GM12865 (cell line): ENCODE measurements around the gene POLDIP2.

Experiments used
- DNase-seq: peaks from one replicate; pipeline ENCODE4 v3.0.0; 2010; ENCODE audit warnings: low read depth
- H3K4me3 ChIP-seq: 2 replicates; pipeline ENCODE4 v1.5.1; 2011; ENCODE audit warnings: mild to moderate bottlenecking, low read depth, low read length, control low read depth
- TF ChIP-seq, protein P1 (sequence below): IDR thresholded peaks from 2 replicates; pipeline ENCODE4 v1.5.1; 2011; ENCODE audit warnings: low read length, control low read depth, low read depth, inconsistent platforms; ENCODE audit not compliant: insufficient read depth; ENCODE audit errors: missing control alignments

POLDIP2 gene

DNA sequence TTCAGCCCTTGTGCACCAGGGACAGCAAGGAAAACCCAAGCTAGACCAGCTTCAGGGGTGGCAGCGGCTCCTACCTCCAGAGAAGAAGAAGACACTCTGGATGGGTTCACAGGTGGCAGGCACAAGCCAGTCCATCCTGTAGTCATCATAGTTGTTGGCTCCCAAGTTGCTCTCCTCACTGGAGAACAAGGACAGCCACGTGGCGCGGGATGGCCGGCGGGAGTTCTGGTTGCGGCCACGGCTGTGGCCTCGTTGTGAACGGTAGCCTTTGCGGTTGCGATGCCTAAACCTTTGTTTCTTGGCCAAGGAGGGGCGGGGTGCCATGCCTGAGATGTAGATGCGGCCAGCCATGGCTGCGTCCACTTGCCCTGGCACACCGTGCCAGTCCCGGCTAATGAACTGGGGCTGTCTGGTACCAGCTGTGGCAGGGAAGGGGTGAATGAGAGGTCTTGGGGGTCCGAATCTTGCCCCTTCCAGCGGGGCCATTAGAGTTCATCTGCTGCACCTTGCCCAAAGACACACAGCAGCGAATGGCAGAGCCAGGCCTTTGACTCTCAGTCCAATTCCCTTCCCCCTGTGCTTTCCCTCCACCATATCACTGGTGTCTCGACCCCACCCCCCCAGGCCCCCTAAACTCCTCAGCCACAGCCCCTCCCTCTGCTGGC lies 10.4 kb upstream of the POLDIP2 start:
- no peak overlapping the region for H3K4me3 ChIP-seq
- no peak for DNase-seq
- TF ChIP-seq, protein P1, sequence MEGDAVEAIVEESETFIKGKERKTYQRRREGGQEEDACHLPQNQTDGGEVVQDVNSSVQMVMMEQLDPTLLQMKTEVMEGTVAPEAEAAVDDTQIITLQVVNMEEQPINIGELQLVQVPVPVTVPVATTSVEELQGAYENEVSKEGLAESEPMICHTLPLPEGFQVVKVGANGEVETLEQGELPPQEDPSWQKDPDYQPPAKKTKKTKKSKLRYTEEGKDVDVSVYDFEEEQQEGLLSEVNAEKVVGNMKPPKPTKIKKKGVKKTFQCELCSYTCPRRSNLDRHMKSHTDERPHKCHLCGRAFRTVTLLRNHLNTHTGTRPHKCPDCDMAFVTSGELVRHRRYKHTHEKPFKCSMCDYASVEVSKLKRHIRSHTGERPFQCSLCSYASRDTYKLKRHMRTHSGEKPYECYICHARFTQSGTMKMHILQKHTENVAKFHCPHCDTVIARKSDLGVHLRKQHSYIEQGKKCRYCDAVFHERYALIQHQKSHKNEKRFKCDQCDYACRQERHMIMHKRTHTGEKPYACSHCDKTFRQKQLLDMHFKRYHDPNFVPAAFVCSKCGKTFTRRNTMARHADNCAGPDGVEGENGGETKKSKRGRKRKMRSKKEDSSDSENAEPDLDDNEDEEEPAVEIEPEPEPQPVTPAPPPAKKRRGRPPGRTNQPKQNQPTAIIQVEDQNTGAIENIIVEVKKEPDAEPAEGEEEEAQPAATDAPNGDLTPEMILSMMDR = no peak

- DNase-seq = no peak
- no peak overlapping the region for H3K4me3 ChIP-seq
- TF ChIP-seq, protein P1 = no peak
These were observed 9.3 kb upstream of the POLDIP2 start for GRCh38 chr17:28366605-28367004.

DNA sequence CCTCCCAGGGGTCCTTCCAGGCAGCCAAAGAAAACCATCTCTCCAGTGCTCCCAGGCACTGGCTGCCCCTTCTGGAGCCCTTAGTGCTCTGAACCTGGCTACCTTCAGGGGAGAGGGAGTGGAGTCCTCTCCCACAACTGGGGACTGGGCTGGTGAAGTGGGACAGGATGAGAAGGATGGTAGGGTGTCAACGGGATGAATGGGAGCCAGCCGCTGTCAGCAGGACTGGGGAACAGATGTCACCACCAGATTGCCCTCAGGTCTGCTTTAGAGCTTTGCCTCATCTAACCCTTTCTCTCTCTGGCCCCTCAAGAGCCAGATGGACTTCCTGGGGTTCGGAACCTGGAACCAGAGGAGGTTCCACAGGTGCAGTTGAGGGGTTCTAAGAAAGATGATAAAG lies 8.2 kb upstream of the POLDIP2 start:
- no peak overlapping the region for H3K4me3 ChIP-seq
- TF ChIP-seq, protein P1 = no peak
- no peak for DNase-seq

- H3K4me3 ChIP-seq = no peak within 1 kb of the TSS
- TF ChIP-seq, protein P1 = no peak
- no peak for DNase-seq
These were observed 7.5 kb upstream of the POLDIP2 start, which contains the start of gene SEBOX for GRCh38 chr17:28364665-28365363. Gene SEBOX (minus strand): TSS chr17:28365199. CDS start chr17:28365151, 48 bp downstream.

GRCh38 chr17:28363776-28364650 lies 6.7 kb upstream of the POLDIP2 start:
- TF ChIP-seq, protein P1 = no peak

DNA sequence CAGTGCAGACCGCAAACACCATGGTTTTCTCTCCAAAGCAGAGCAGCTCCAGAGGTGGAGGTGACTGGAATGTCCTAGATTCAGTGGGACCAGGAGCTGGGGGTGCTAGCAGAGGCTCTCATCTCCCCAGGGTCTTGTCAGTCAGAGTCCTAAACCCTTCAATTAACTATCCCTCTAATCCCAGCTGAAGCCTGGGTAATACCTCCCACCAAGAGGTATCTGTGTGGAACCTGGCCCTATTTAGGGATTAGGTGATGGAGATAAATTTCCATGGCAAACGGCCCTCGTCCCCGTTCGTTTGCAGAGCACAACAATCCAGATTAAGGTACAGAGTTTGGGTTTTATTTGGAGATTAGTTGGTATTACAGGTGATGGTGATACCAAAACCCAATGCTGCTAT lies 5.9 kb upstream of the POLDIP2 start:
- H3K4me3 ChIP-seq = no peak overlapping the region
- TF ChIP-seq, protein P1 = no peak
- DNase-seq = no peak

More at GRCh38 chr17:28363776-28364650, 6.7 kb upstream of the POLDIP2 start:
- no peak for DNase-seq
- H3K4me3 ChIP-seq = no peak overlapping the region
